Stimulated activated CD4-positive, alpha-beta T cell treated with anti-CD3 and anti-CD28 coated beads, TNF-alpha, amount 100 ng/mL, for 1 hour (primary cell): ENCODE data around the gene PBX3.

Source experiments
- DNase-seq, 3 donors: peaks; one replicate each; pipeline ENCODE4 v3.0.0-alpha.2; 2020; ENCODE audit warnings: low read depth in 3 of 3, low spot score in 1 of 3

The PBX3 gene

DNA sequence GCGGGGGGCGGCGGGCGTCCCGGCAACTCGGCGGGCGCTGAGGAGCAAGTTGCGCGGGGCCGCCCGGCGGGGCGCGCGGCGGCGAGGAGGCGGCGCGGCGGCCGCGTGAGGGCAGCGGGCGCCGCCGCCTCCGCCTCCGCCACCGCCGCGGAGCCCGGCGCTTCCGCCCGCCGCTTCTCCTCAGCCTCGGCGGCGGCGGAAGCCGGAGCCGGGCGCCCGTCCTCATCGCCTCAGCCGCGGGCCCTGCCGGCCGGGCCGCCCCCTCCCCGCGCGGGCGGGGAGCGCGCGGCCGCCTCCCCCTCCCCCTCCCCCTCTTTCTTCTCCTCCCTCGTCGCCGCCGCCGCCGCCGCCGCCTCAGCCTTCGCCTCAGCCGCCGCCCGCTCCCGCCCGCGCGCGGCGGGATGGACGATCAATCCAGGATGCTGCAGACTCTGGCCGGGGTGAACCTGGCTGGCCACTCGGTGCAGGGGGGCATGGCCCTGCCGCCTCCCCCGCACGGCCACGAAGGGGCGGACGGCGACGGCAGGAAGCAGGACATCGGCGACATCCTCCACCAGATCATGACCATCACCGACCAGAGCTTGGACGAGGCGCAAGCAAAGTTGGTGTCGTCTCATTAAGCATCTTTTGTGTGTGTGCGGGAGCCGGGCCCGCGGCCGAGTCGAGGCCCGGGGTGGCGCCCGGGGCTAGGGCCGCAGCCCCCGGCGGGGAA is at the start of gene PBX3:
TSS of gene PBX3 (plus strand) at position 321 of the 712 bp plus-strand sequence.
- DNase-seq: peak in 1 of 3 donors; percentile 34

- no peak for DNase-seq
Measured at GRCh38 chr9:125699870-125700269, 47.3 kb upstream of the PBX3 start.

- DNase-seq: no peak
Measured at GRCh38 chr9:125700791-125701190, 46.4 kb upstream of the PBX3 start.

GRCh38 chr9:125701351-125701750 is 45.8 kb upstream of the PBX3 start:
- DNase-seq: no peak

DNA sequence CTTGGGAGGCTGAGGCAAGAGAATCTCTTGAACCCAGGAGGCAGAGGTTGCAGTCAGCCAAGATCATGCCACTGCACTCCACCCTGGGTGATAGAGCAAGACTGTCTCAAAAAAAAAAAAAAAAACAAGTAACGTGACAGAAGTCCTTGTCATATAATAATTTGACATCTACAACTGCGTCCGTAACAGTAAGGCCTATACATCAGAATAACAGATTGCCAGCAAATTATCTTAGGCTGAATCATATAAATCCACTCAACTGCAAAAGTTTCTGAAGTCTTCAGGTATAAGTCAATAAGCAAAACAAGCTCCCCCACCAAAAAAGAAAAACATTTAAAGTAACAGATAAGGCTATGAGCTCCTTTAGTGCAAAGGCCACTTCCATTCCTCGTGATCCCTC is 43.5 kb upstream of the PBX3 start:
- no peak for DNase-seq

DNA sequence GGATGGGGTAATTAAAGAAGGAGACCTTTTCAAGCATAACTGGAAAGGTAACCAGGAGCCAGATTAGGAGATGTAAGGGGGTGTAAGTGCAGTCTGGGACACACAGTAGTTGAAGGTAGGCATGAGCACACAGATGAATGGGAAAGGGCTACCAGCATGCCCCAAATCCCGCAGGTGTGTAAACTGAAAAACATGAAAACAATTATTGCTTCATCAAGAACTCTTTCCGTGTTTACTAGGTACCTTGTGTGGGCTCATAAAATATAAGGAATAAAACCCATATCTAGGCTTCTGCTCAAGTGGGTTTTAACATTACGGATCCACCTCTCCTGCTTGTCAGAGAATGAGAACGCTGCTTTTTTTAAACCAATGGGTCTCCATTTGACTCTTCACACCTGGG is 41.3 kb upstream of the PBX3 start:
- no peak for DNase-seq

GRCh38 chr9:125706651-125707471 is 40.3 kb upstream of the PBX3 start, which contains the start of gene MAPKAP1:
Gene MAPKAP1, minus strand, starts transcription at chr9:125707208. Its CDS starts 34,634 bp downstream, at chr9:125672574.
- DNase-seq: peak; percentile 81 to 91 (median 89)

GRCh38 chr9:125707472-125707804 is 39.7 kb upstream of the PBX3 start:
- DNase-seq: no peak

GRCh38 chr9:125726456-125727132 is 20.6 kb upstream of the PBX3 start:
- no peak for DNase-seq

DNA sequence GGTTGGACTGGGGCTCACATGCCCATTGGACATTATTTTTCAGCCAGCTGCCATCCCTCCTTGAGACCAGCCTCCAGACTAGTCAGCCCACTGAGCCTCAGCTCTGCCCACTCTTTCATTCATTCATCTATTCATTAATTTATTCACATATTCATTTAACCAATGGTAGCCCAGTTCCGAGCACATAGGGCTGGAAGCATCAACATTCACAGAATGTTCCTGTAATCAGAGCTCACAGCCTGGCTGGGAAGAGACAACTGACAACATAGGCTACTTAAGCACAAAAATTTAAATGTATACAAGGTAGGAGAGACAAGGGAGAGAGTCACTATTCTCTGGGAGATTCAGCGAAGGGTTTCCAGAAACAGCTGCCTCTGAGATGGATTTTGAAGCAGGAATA is 17.0 kb upstream of the PBX3 start:
- no peak for DNase-seq

DNA sequence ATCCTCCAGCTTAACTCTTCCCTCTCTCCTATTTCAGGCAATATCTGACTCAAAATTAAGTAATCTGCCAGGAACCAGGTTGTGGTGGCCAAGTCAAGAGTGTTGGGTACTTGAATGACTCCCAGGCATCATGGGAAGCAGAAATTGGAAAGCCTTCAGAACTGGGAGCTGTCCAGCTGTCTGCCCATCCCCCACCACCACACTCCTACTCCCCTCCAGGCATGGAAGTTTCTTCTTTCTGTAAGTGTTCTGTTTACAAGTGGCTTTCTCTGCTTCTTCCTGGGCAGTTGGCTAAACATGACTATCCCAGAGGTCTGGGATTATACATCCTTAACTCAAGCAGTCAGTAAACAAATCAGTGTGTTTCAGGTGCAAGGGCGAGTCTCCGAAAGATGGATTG is 14.6 kb upstream of the PBX3 start:
- DNase-seq: no peak

DNA sequence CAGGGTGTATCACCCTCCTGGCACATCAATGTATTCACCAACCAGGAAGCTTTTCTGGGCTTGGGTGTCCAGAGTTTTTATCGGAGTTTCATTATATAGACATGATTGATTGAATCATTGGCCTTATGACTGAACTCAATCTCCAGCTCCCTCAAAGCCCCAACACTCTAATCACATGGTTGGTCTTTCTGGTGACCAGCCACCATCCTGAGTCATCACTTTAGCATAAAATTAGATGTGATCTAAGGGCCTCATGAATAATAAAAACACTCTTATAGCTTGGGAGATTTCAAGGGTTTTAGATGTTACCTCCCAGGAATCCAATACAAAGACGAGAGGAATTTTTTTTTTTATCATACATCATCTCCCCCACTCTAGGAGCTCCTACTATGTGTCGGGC is 7.7 kb upstream of the PBX3 start:
- no peak for DNase-seq

GRCh38 chr9:125742657-125743056 is 4.5 kb upstream of the PBX3 start:
- DNase-seq: no peak

DNA sequence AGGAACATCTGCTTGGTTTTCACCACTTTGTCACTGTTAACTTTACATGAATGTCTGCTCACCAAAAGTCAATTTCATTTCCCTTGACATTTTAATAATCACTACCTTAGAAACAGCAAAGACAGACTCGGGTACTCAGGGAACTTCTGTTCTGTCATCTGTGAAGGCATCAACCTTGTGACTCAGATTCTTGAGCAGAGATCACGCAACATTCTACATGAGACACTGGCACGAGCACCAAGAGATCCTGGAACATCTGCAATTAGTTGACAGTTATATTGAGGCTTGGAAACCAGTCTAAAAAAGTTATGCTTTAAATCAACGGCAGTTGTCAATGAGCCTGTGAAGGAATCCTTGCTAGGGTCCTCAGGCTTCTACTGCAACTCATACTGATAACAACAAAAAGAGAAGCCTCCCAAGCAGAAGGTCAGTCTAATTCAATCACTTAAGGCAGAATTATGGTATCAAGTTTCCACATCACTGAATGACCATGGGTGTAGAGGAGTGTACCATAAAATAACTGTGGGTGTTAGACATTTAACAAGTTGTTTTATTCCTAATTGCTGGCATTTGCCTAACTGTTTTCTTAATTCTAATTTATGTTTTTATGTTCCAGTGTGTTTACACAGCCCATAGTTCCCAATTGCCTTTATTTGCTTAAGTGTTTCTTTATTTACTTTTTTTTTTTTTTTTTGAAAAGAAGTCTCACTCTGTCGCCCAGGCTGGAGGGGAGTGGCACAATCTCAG is 3.3 kb upstream of the PBX3 start:
- no peak for DNase-seq

DNA sequence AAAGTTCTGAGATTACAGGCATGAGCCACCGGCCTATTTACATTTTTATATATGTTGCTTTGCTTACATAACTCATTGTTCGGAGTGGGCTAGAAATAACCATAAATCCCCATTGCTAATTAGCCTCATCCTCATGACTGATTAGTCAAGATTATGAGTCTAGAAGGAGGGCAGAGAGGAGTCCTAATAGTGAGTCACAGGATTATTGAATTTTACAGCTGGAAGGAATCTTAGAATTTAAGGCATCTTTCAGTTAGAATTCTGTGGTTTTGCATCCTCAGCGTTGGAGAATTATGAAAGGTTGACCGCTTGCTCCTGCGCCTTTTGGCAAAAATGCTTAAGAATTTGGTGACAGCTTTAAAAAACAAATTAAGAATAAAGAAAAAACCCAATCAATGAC is 2.6 kb upstream of the PBX3 start:
- DNase-seq: no peak

- no peak for DNase-seq
Measured at GRCh38 chr9:125745018-125745417, 2.2 kb upstream of the PBX3 start.

GRCh38 chr9:125745682-125746016 is 1.5 kb upstream of the PBX3 start:
- DNase-seq: no peak

GRCh38 chr9:125746017-125746773 is 978 bp upstream of the PBX3 start:
- DNase-seq: peak; percentile 78 to 89 (median 82)

DNA sequence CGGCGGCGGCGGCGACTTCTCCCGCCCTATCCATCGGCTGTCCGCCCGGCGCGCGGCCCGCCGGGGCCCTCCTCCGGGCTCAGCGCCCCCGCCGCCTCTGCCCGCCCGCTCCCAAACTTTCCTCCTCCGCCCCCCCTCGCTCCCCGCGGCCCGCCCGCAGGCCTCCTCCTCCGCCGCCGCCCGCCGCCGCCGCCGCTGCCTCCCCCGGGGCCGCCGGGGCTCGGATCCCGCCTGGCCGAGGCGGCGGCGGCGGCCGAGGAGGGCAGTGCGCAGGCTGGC is 460 bp upstream of the PBX3 start:
- no peak for DNase-seq

DNA sequence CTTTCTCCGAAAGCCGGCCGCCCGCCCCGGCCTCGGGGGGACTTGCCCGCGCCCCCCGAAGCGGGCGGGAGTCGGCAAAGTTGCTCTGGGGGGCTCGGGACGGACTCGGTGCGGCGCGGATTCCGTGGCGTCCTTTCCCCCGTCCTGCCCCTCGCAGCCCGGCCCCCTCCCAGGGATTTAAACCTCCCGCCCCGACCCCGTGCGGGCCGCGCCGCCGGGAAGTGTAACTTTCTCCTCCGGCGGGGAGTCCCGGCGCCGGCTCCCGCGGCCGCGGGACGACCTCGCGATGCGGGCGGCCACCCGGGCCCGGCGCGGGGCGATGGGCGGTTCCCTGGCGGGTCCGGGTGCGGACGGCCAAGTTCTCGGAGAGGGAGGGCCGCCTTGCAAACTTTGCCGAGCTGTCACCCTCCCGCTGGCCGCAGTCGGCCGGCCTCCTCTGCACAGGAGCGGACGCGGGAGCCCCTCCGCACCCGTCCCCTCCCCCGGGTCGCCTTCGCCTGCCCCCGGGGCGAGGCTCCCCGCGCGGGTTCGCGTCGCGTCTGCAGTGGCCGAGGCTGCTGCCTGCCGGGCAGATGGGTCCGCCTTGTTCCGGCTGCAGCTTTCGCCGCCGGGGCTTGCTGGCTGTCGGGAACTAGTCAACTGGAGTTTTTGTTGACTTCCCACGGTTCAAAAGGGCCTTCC is 732 bp downstream of the PBX3 start:
- peak in 1 of 3 donors; percentile 11 for DNase-seq
